ENCODE measurements around the gene ANKRD12.

Gene ANKRD12

GRCh38 chr18:9321736-9322135 lies 185.2 kb downstream of the ANKRD12 start:
- Histone ChIP-seq H3K27ac (no peak overlapping the region), H3K79me2 (ENCODE audit: insufficient read depth, low read depth) (no peaks in the 10 kb centered on the region), H3K9ac (no peak overlapping the region), H3K4me3 (IDR thresholded peaks at IDR 0.05; ENCODE audit: insufficient read depth, low read depth, low read length) (no peak overlapping the region), H3K27me3 (ENCODE audit: insufficient read depth, low read depth) (no peaks in the 10 kb centered on the region), H2AFZ (ENCODE audit: low read depth) (no peak overlapping the region), H4K20me1 (ENCODE audit: insufficient read depth) (no peaks in the 10 kb centered on the region), H3K36me3 (ENCODE audit: insufficient read depth) (no peaks in the 10 kb centered on the region), H3K4me2 (no peak overlapping the region), H3K4me1 (ENCODE audit: low read depth, poor library complexity, severe bottlenecking) (no peaks in the 10 kb centered on the region)
- TF ChIP-seq, protein P1, sequence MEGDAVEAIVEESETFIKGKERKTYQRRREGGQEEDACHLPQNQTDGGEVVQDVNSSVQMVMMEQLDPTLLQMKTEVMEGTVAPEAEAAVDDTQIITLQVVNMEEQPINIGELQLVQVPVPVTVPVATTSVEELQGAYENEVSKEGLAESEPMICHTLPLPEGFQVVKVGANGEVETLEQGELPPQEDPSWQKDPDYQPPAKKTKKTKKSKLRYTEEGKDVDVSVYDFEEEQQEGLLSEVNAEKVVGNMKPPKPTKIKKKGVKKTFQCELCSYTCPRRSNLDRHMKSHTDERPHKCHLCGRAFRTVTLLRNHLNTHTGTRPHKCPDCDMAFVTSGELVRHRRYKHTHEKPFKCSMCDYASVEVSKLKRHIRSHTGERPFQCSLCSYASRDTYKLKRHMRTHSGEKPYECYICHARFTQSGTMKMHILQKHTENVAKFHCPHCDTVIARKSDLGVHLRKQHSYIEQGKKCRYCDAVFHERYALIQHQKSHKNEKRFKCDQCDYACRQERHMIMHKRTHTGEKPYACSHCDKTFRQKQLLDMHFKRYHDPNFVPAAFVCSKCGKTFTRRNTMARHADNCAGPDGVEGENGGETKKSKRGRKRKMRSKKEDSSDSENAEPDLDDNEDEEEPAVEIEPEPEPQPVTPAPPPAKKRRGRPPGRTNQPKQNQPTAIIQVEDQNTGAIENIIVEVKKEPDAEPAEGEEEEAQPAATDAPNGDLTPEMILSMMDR (conservative IDR thresholded peaks at IDR 0.05; ENCODE audit: low read depth, low read length) = no peak

DNA sequence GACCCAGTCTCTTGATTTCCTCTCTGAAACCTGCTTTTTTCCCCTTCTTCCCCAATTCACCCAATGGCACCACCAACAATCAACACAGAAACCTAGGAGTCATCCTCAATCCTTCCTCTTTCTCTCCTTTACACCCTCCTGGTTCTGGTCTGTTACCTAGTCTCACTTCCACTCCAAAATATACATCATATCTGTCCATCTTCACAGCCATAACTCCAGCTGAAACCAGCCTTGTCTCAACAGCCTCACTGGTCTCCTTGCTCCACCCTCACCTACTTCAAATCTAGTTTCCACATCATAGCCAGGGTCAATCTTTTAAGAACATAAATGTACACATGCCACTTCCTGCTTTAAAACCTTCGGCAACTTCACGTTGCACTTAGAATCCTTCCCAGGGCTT lies 186.2 kb downstream of the ANKRD12 start:
- Histone ChIP-seq H4K20me1 (ENCODE audit: insufficient read depth) (no peaks in the 10 kb centered on the region), H3K36me3 (ENCODE audit: insufficient read depth) (no peaks in the 10 kb centered on the region), H3K27me3 (ENCODE audit: insufficient read depth, low read depth) (no peaks in the 10 kb centered on the region), H3K4me2 (no peak overlapping the region), H3K9ac (no peak overlapping the region), H3K4me1 (ENCODE audit: low read depth, poor library complexity, severe bottlenecking) (no peaks in the 10 kb centered on the region), H3K79me2 (ENCODE audit: insufficient read depth, low read depth) (no peaks in the 10 kb centered on the region), H3K4me3 (IDR thresholded peaks at IDR 0.05; ENCODE audit: insufficient read depth, low read depth, low read length) (no peak overlapping the region), H3K27ac (no peak overlapping the region), H2AFZ (ENCODE audit: low read depth) (no peak overlapping the region)
- TF ChIP-seq, protein P1 (conservative IDR thresholded peaks at IDR 0.05; ENCODE audit: low read depth, low read length) = no peak

GRCh38 chr18:9323750-9324445 lies 187.3 kb downstream of the ANKRD12 start:
- Histone ChIP-seq H3K4me1 (ENCODE audit: low read depth, poor library complexity, severe bottlenecking) (no peaks in the 10 kb centered on the region), H2AFZ (ENCODE audit: low read depth) (no peak overlapping the region), H3K27me3 (ENCODE audit: insufficient read depth, low read depth) (no peaks in the 10 kb centered on the region), H3K36me3 (ENCODE audit: insufficient read depth) (no peaks in the 10 kb centered on the region), H3K9ac (no peak overlapping the region), H3K79me2 (ENCODE audit: insufficient read depth, low read depth) (no peaks in the 10 kb centered on the region), H3K27ac (no peak overlapping the region), H4K20me1 (ENCODE audit: insufficient read depth) (no peaks in the 10 kb centered on the region), H3K4me2 (no peak overlapping the region), H3K4me3 (IDR thresholded peaks at IDR 0.05; ENCODE audit: insufficient read depth, low read depth, low read length) (no peak overlapping the region)
- TF ChIP-seq, protein P1 (conservative IDR thresholded peaks at IDR 0.05; ENCODE audit: low read depth, low read length) = no peak

DNA sequence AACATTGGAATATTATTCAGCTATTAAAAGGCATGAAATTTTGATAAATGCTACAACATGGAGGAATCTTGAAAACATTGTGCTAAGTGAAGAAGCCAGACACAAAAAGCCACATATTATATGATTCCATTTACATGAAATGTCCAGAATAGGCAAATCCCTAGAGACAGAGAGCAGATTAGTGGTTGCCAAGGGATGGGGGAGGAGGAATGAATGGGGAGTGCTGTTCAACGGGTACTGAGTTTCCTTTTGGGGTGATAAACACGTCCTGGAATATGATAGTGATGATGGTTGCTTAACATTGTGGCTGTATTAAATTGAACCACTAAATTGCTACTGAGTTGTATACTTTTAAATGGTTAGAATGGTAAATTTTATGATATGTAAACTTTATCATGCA lies 189.1 kb downstream of the ANKRD12 start:
- Histone ChIP-seq H3K4me3 (IDR thresholded peaks at IDR 0.05; ENCODE audit: insufficient read depth, low read depth, low read length) (no peak overlapping the region), H3K4me2 (no peak overlapping the region), H3K27ac (no peak overlapping the region), H3K36me3 (ENCODE audit: insufficient read depth) (no peaks in the 10 kb centered on the region), H4K20me1 (ENCODE audit: insufficient read depth) (no peaks in the 10 kb centered on the region), H3K27me3 (ENCODE audit: insufficient read depth, low read depth) (no peaks in the 10 kb centered on the region), H3K79me2 (ENCODE audit: insufficient read depth, low read depth) (no peaks in the 10 kb centered on the region), H3K9ac (no peak overlapping the region), H3K4me1 (ENCODE audit: low read depth, poor library complexity, severe bottlenecking) (no peaks in the 10 kb centered on the region), H2AFZ (ENCODE audit: low read depth) (no peak overlapping the region)
- TF ChIP-seq, protein P1 (conservative IDR thresholded peaks at IDR 0.05; ENCODE audit: low read depth, low read length) = no peak
